HG02623 (cell line): ENCODE measurements around the gene CUL1.

Source experiments
- ATAC-seq: cut with Tn5 transposase; IDR thresholded peaks from one replicate; pipeline ENCODE4 v1.9.1; 2021; ENCODE audit warnings: moderate library complexity; ENCODE audit not compliant: unreplicated experiment

CUL1 gene

DNA sequence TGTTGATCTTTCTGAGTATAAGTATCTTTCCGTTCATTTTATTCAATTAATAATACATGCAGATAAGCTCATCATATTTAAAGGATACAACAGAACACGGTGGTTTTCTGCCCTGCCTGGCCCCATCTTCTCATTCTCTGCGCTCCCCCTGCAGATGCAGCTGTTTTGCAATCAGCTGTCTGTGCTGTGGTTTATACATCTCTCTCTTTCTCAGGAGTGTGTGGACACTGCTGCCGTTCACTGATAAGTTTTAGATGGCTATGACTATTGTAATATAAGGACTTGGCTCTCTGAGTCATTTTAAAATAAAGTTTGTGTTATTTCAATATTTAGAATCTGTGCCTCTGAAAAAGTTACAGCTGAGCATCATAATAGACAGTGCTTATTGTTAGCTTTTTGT is 54.5 kb downstream of the CUL1 start:
- ATAC-seq = no peak

DNA sequence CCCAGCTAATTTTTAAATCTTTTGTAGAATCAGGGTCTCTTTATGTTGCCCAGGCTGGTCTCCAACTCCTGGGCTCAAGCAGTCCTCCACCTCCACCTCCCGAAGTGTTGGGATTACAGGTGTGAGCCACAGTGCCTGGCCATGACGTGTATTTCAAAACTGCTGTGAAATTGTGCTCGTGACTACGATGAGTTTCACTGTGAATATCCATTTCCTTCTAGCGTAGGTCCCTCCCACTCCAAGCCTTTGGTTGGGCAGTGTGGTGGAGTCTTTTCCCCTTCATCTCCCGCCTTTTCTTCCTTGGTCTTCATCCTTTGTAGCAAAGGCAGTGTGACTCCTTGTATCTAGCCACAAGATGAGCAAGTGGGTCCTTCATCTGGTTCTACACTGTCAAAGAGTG is 56.2 kb downstream of the CUL1 start:
- no peak for ATAC-seq

DNA sequence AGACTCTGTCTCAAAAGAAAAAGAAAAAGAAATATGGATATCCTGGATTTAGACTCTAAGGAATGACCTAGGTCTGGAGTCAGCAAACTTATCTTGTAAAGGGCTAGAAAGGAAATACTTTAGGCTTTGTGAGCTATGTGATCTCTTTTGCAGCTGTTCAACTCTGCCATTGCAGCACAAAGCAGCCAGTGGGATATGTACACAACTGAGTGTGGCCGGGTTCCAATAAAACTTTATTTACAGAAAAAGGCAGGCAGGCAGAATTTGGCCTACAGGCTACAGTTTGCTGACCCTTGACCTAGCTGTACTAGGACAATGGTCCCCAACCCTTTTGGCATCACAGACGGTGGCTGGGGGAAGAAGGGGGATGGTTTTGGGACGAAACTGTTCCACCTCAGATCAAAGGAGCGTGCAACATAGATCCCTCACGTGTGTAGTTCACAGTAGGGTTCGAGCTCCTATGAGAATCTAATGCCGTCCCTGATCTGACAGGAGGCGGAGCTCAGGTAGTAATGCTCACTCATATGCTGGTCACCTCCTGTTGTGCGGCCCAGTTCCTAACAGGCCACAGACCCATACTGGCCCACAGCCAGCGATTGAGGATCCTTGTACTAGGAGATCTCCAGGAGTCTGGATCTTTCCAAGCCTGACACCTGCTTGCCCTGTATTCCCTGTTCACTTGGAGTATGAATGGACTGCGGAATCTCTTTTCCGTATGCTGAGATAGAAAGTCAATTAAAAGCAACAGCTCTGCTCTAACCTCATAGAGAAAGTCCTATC is 63.0 kb downstream of the CUL1 start:
- ATAC-seq = no peak

DNA sequence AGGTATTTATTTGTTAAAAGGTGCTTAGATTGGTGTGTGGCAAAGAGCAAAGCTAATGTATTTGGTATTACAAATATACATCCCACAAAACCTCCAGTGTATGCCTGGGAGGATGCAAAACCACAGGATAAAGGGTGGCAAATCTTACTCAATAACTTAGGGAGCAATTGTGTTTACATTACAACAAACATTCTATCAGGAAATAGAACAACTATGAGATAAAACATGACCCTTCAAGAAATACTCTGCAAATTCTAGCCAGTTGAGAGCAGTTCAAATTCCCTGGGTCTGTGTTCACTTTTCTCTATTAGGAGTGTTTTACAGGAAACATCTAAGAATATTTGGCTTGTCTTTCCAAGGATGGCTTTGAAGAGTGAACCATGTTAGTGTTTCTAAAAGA is 64.9 kb downstream of the CUL1 start:
- ATAC-seq = no peak

DNA sequence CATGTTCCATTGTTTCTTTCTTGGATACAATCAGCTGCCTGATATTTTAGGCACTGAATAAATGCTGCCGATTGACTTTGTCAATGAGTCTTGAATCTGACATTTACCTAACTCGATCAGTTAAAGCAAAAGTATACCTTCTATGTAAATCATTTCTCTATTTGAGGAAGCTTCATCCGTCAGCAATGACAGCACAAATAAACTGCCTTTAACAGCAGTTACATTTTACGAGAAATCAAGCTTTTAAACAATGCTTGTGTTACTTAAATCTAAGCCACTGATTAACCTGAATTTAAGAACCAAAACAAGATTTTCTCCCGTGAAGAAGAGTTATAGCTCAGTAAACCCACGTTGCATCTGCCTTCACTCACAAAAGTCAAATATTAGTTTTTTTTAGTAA is 71.3 kb downstream of the CUL1 start:
- no peak for ATAC-seq

DNA sequence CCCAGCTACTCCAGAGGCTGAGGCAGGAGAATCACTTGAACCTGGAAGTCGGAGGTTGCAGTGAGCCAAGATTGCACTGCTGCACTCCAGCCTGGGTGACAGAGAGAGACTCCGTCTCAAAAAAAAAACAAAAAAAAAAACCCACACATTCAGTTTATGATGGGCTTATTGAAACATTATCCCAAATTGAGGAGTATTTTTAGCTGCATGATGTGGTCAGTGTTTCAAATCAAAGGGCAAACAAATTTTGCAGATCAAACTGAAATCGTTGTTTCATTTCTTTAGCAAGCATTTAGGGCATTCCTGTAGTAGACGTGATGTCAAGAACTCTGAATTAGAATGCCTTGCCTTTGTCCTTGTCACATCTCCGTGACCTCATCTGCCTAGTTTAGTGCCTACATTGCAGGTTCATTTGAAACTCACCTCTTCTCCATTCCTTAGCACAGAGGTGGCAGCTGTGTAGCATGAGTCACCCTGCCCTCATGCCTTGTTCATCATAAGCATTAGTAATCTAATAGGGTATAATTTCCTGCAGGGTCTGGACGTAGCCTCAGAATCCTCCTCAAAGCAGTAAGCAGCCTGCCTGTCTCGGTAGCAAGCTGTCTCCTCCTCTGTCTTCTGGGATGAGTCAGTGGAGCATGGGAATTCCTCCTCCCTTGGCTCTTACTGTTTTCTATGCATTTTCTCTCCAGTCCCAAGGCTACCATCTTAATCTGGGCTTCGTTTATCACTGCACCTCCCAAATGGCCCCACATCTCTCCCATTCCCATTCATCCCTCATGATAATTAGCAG is 73.8 kb downstream of the CUL1 start:
- no peak for ATAC-seq

DNA sequence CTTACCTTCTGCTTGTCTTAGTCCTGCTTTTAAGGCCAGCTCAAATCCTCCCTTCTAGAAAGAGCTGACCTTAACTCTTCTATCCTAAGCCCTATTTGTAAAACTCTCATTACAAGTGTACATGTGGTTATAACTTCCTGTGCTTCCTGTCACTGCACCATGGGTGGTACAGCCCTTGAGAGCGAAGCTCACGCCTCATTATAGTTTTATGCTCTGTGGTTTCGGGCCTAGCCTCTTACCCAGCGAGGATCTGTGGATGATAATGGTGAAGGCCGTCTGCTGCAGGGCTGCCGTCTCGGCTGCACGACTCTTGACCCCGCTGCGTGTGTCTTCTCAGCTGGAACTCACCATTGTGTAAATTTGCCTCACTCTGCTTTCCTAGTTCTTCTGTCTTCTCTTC is 74.6 kb downstream of the CUL1 start:
- peak; percentile 79 for ATAC-seq

DNA sequence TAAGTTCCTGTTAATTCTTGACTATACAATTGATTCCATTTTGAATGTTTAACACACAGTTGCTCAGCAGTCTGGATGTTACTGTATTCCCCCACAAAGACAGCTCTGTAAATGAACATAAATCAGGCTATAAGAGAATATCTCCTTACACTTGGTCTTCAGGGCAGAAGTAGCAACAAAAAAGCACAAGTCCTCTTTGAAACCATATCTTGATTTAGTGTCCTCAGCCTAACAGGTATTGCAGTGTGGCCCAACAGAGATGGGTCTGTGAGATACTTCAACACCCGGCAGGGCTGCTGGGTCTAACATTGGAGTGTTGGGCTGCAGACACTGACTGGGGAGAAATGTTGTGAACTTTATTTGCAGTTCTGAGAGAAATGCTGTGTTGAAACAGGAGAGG is 75.8 kb downstream of the CUL1 start:
- ATAC-seq = no peak

DNA sequence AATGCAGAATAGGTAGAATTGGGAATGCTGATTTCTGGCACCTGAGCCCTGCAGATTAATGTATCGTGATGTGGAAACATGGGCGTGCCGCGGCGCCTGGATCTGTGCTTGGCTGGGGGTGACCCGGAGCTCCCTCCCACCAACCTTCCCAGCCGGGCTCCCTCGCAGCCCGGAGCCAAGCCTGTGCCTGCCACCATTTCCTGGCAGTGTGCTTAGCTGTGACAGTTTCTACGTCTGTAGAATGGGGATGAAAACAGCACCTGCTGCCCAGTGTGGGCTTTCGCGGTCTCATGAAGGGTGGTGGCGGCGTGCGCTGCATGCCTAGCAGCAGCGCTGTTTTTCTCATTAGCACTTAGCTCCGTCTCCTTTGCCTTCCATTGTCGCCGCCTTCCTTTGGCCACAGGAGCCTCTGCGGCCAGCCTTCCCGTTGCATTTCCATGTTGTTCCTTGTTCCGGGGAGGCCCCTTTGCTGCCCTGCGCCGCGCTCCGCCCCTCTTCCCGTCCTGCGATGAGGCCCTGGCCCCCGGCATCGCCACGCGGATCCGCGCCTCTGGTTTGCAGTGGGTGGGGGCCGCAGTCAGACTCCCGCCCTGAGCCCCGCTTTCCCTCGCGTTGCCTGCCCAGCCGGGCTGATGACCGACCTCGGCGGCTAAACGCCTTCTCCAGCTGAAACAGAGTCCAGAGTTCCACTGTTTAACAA is 84.2 kb downstream of the CUL1 start:
- no peak for ATAC-seq

DNA sequence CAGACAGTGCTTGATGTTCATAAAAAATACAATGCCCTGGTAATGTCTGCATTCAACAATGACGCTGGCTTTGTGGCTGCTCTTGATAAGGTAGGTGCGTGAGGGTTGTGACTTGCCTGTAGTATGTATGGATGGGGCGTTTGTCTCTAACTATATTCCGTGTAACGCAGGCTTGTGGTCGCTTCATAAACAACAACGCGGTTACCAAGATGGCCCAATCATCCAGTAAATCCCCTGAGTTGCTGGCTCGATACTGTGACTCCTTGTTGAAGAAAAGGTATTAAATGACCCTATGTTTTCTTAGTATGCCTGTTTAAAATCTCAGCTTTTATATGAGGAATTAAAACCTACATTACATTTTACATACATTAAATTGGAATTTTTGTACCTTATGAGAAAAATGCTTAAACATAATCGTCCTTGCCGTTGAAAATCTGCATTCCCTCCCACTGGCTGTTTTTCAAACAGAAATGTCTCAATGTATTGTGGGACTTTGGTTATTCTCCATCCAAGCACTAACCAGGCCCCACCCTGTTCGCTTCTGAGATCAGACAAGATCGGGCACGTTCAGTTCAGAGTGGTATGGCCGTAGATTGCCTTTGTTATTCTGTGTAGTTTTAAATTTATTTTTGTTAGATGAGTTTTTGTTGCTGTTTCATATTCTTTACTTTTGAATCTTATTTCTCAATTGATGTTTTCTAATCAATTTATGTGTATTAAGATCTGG is 85.3 kb downstream of the CUL1 start:
- no peak for ATAC-seq

DNA sequence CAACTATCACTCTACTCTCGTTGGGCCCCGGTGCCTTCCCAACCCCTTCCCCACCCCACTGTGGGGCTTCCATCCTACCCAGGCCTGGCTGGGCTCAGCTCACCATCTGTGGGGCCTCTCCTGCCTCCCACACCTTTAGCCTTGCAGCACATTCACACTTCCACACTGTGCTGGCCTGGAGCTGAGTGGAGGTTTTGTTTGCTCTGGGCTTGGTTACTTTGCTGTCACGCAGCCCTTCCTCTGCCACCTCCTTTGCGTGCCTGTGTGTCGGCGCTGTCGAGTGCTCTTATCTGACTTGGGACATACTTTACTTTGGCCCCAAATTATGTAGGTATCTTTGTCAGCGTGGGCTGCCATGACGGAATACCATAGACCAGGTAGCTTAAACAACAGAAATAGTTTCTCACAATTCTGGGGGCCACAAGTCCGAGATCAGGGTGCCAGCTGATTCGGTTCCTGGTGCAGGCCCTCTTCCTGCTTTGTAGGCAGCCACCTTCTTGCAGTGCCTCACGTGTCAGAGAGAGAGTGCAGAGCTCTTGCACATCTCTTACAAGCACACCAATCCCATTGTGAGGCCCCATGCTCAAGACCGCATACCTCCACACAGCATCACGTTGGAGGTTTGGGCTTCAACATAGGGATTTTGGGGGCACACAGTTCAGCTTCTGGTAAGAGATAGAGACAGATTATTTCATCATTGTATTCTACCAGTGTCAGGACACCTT is 89.0 kb downstream of the CUL1 start:
- ATAC-seq = no peak

DNA sequence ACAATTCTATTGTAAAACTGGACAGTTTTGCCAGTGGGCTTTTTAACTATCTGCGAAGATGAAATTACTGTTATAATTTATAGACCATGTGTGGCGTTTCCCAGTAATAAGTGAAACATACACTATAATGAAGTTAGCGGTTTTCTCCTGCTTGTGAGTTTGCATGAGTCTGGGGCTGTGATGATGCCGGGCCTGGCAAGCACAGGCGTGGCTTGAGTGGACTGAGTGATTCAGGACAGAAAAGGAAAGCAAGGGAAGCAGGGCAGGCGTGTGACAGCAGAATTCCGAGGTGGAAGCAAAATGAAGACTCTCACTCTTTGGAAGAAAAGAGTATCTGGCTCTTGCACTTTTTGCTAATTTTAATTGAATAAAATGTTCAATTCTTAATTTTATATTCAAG is 90.5 kb downstream of the CUL1 start:
- ATAC-seq = no peak

DNA sequence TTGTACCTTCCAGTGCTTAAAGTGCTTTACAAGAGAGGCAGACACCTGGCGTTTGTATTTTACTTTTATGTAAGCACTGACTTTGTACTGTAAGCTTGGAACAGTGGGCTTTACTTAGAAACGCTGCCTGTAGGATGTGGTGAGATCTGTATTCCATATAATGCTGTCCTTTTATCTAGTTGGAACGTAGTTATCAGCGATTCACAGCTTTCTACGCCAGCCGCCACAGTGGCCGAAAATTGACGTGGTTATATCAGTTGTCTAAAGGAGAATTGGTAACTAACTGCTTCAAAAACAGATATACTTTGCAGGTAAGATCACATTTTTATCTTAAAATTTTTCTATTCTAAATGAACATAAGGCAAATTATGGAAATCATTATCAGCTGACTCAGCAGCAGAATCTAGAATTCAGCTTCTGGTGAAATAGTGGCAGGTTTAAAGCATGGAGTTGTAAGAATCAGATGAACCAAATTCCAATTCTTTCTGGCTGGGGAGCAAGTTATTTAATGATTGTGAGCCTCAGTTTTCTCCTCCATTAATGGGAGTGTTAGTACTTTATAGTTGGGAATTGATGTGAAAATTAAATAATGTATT is 91.5 kb downstream of the CUL1 start:
- no peak for ATAC-seq

DNA sequence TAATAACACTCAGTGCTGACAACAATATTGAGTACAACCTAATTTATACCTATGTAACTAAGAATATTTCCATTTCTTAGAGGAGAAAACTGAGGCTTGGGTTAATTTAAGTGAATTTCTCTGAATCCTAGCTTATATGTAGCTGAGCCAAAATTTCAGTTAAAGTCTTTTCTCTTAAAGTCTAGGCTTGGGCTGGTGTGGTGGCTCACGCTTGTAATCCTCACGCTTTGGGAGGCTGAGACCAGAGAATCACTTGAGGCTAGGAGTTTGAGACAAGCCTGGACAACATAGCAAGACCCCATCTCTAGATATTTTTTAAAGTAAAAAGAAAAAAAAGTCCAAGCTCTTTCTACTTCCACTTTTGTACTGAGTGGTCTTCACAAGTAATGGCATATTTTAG is 92.1 kb downstream of the CUL1 start:
- no peak for ATAC-seq

DNA sequence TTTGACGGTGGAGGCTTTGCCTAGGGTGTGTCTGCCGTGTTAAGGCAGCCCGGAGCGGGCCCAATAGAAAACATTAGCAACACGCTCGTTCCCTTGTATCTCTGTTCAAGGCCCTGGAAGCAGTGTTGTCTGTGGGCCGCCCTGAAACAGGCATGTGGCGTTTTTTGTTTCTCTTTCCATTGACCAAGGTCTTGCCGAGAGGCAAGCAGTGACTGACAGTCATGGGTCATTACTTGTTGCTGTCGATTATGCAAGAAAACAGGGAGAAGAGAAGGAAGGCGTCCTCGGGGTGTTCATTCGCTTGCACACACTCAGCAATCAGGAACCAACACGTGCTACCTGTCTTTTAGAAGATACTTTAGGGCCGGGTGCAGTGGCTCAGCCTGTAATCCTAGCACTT is 92.8 kb downstream of the CUL1 start:
- ATAC-seq = no peak

DNA sequence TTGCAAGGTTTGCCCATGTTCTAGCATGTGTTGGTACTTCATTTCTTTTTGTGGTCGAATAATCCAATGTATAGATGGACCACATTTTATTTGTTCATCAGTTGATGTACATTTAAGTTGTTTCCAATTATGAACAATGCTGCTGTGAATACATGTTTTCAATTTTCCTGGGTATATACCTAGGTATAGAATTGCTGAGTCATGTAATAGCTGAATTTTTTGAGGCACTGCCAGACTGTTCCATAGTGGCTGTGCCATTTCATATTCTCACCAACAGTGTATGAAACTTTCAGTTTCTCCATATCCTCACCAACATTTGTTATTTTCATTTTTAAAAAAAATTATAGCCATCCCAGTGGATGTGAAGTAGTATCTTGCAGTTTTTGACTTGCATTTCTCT is 94.9 kb downstream of the CUL1 start:
- no peak for ATAC-seq

DNA sequence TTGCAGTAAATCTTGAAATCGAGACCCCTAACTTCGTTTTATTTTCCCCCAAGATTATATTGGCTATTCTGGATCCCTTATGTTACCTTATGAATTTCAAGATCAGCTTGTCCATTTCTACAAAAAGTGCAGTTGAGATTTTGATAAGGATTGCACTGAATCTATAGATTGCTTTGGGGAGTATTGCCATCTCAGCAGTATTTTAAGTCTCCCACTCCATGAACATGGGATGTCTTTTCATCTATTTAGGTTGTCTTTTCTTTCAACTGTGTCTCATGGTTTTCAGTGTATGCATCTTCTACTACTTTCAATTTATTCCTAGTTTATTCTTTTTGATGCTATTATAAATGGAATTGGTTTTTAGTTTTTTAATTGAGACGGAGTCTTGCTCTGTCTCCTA is 95.8 kb downstream of the CUL1 start:
- no peak for ATAC-seq

DNA sequence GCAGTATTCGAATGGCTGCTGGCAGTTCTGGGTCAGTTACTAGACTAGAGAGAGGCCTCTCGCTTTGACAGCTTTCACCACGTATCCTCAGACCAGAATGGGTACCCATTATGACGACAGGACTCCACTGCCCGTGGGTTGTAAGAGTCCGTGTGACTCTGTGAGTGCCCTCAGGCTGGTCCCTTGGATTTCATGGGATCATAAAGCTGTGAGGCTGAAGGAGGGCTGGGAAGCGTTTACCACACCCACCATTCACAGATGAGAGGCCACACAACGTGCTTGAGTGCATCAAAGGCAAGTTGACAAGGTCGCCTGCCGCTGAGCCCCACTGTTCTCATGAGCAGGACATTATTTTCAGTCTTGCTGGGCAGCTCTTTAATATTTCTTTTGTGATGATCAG is 98.1 kb downstream of the CUL1 start:
- no peak for ATAC-seq

DNA sequence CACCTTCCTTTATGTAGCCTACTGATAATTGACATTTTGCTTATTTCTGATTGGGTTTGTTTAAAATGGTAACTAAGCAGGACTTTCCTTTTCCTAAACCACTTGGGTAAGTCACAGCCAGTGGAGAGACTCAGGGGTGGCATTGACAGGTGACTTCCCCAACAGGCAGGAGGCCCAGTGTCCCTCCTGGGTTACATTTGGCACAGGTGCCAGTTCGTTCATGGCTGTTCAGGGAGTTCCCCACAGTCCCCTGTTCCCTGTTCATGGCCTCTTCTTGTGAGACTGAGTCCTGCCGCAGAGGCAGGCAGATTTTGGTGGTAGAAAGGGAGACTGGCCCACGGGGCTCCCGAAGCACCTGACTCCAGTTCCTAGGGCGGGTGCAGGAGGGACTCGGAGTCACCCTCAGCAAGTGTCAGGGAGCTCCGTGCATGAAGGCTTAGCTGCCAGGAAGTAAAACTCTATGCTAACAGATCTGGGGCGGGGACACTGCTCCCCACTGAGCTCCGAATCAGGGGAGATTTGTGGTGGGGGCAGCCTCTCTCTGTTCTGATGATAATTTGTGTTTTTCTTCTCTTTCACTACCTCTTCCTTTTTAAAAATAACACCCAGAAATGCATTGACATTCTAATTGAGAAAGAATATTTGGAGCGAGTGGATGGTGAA is 101.3 kb downstream of the CUL1 start:
- ATAC-seq = no peak

DNA sequence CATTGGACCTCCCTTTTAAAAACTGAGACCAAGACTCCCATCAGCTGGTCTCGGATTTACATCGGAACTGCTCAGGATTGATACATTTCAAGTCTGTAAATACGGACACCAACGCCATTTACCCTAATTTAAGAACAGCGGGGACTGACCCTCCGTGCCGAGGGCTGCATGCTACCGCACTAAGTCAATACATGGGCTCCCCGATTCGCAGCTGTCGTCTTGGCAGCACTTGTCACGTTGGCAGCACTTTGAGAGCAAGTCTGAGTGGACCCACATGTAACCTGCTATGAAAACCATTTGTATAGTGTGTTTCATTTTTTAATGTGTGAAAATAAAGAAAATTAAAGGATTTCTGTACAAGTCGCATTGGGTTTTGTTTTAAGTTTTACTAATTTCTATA is 102.0 kb downstream of the CUL1 start:
- no peak for ATAC-seq
